Ovary (tissue), 3 donors: ENCODE data around the gene OR4C45.

Experiments used
- CTCF ChIP-seq, 3 donors: fragments of 450-650 bp in 2 of 3; fragments of 200-600 bp in 1 of 3; IDR thresholded peaks; one replicate each; pipeline versions ENCODE4 v1.5.1 to v1.8.0; 2016 to 2022; ENCODE audit warnings: antibody characterized with exemption in 3 of 3, mild to moderate bottlenecking in 1 of 3
- EP300 ChIP-seq: sonication (generic); formaldehyde crosslinking; IDR thresholded peaks from one replicate; pipeline ENCODE4 v1.6.1; 2017; ENCODE audit warnings: antibody characterized with exemption
- donor health status: DM: no; HTN: no; CAD: no.

- TF ChIP-seq EP300 (no peak), CTCF (IDR thresholded peaks at IDR 0.05) (no peak)
These were observed 37.7 kb downstream of the OR4C45 start for GRCh38 chr11:50070389-50070788.
